ENCODE results near the gene NXN. TPM values are rescaled to one million over a fixed set of nuclear protein-coding genes. Genes with fewer than 3 reads are reported as not detected.

Gene NXN
- polyA plus RNA-seq, 4 donors, result 2.2 to 12.5 (median 7.1) TPM

DNA sequence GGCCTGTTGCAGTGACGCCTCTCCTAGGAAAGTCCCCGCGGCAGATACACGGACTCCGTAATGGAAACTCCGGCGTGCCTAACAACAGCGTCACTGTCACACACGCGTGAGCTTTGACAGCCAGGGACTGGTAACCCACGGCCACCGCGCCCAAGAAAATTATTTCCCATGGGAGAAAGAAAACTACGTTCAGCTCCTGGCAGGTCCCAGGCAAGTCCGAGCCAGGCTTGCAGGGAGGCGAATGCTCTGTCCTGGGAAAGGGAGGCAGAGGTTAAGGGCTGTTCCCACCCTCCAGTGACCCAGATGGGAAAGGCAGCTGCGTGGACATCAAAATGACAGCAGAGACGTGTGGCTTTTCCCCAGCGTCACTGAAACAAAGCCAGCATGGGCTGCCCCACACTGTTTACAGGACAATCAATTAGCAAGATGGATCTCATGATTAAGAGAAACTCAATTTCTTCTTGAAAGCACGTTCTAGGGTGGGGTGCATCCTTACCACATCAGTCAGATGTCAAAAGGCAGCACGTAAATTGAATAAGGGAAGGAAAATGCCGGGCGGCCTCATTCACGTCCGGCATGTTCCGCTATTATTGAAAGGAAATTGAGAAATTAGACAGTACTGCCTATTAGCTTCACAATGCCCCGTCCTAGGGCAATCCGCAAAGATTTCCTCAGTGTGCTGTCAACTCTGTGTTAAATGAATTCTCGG is 82.5 kb downstream of the NXN start:
- H3K36me3 ChIP-seq (ENCODE audit: control insufficient read depth in 3 of 3, insufficient read depth in 2 of 3, low read depth in 1 of 3, low read length in 3 of 3), result no peaks in the 10 kb centered on the region
- 53 to 80% (median 66%) methylated on average over 29 of the region's 29 CpGs for WGBS, 3 donors
- H3K27ac ChIP-seq (ENCODE audit: low read depth in 1 of 3, low read length in 2 of 3), result peak overlapping the region in 2 of 3 donors; percentile 46 to 80
- peaks cover 0 to 2% (median 0%) of the 10 kb centered on the region in 3 donors for H3K27me3 ChIP-seq (ENCODE audit: control insufficient read depth in 3 of 3, insufficient read depth in 3 of 3, low read length in 3 of 3)
- H3K9me3 ChIP-seq (ENCODE audit: control insufficient read depth in 2 of 2, insufficient read depth in 1 of 2, low read depth in 1 of 2, low read length in 1 of 2), result no peaks in the 10 kb centered on the region
- FAIRE-seq, result no peak
- H3K4me3 ChIP-seq (ENCODE audit: low read depth in 1 of 3, low read length in 3 of 3), result no peak overlapping the region
- DNase-seq, result peak in 1 of 2 donors; percentile 30
- peaks cover 0 to 6% (median 0%) of the 10 kb centered on the region in 3 donors for H3K4me1 ChIP-seq (ENCODE audit: control insufficient read depth in 3 of 3, insufficient read depth in 2 of 3, low read depth in 1 of 3, low read length in 2 of 3)

- Histone ChIP-seq H3K36me3 (ENCODE audit: control insufficient read depth in 3 of 3, insufficient read depth in 2 of 3, low read depth in 1 of 3, low read length in 3 of 3) (no peaks in the 10 kb centered on the region), H3K9me3 (ENCODE audit: control insufficient read depth in 2 of 2, insufficient read depth in 1 of 2, low read depth in 1 of 2, low read length in 1 of 2) (no peaks in the 10 kb centered on the region), H3K4me3 (ENCODE audit: low read depth in 1 of 3, low read length in 3 of 3) (no peak overlapping the region), H3K4me1 (ENCODE audit: control insufficient read depth in 3 of 3, insufficient read depth in 2 of 3, low read depth in 1 of 3, low read length in 2 of 3) (peaks cover 0 to 6% (median 0%) of the 10 kb centered on the region in 3 donors), H3K27ac (ENCODE audit: low read depth in 1 of 3, low read length in 2 of 3) (peak overlapping the region in 2 of 3 donors; percentile 46 to 80), H3K27me3 (ENCODE audit: control insufficient read depth in 3 of 3, insufficient read depth in 3 of 3, low read length in 3 of 3) (peaks cover 0 to 2% (median 0%) of the 10 kb centered on the region in 3 donors)
- DNase-seq (no peak), FAIRE-seq (no peak)
- 61 to 80% (median 73%) methylated on average over 14 of the region's 14 CpGs for WGBS, 3 donors
These were observed 83.1 kb downstream of the NXN start for GRCh38 chr17:896454-896853.

- DNase-seq (no peak), FAIRE-seq (no peak)
- no peaks in the 10 kb centered on the region for H3K36me3 ChIP-seq (ENCODE audit: control insufficient read depth in 3 of 3, insufficient read depth in 2 of 3, low read depth in 1 of 3, low read length in 3 of 3)
- H3K27ac ChIP-seq (ENCODE audit: low read depth in 1 of 3, low read length in 2 of 3), result no peak overlapping the region
- peaks cover 0 to 6% (median 0%) of the 10 kb centered on the region in 3 donors for H3K4me1 ChIP-seq (ENCODE audit: control insufficient read depth in 3 of 3, insufficient read depth in 2 of 3, low read depth in 1 of 3, low read length in 2 of 3)
- H3K4me3 ChIP-seq (ENCODE audit: low read depth in 1 of 3, low read length in 3 of 3), result no peak overlapping the region
- no peaks in the 10 kb centered on the region for H3K27me3 ChIP-seq (ENCODE audit: control insufficient read depth in 3 of 3, insufficient read depth in 3 of 3, low read length in 3 of 3)
- 75 to 84% (median 76%) methylated on average over 8 of the region's 8 CpGs for WGBS, 3 donors
- no peaks in the 10 kb centered on the region for H3K9me3 ChIP-seq (ENCODE audit: control insufficient read depth in 2 of 2, insufficient read depth in 1 of 2, low read depth in 1 of 2, low read length in 1 of 2)
These were observed 86.6 kb downstream of the NXN start for GRCh38 chr17:892958-893357.

DNA sequence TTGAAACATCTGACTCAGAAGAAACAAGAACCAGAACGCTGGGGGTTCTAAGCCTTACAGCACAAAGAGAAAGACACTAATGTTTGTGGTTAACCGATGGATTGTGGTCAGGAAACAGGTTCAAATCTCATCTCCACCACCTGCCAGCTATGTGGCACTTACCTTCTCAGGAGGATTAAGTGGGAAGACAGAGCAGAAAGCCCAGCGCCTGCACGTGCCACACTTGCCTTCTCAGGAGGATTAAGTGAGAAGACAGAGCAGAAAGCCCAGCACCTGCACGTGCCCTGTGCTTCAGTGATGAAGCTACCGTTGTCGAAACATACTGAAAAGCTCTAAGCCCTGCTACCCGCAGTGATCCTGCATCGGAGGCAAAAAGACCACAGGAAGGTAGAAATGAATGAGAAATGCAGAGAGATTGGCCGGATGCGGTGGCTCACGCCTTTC is 90.6 kb downstream of the NXN start:
- DNase-seq, result no peak
- FAIRE-seq, result no peak
- no peak overlapping the region for H3K4me3 ChIP-seq (ENCODE audit: low read depth in 1 of 3, low read length in 3 of 3)
- 67 to 75% (median 69%) methylated on average over 12 of the region's 12 CpGs for WGBS, 3 donors
- peaks cover 0 to 2% (median 0%) of the 10 kb centered on the region in 3 donors for H3K36me3 ChIP-seq (ENCODE audit: control insufficient read depth in 3 of 3, insufficient read depth in 2 of 3, low read depth in 1 of 3, low read length in 3 of 3)
- H3K27me3 ChIP-seq (ENCODE audit: control insufficient read depth in 3 of 3, insufficient read depth in 3 of 3, low read length in 3 of 3), result no peaks in the 10 kb centered on the region
- no peaks in the 10 kb centered on the region for H3K9me3 ChIP-seq (ENCODE audit: control insufficient read depth in 2 of 2, insufficient read depth in 1 of 2, low read depth in 1 of 2, low read length in 1 of 2)
- no peak overlapping the region for H3K27ac ChIP-seq (ENCODE audit: low read depth in 1 of 3, low read length in 2 of 3)
- peaks cover 0 to 3% (median 0%) of the 10 kb centered on the region in 3 donors for H3K4me1 ChIP-seq (ENCODE audit: control insufficient read depth in 3 of 3, insufficient read depth in 2 of 3, low read depth in 1 of 3, low read length in 2 of 3)

GRCh38 chr17:887551-888209 is 91.9 kb downstream of the NXN start:
- H3K27ac ChIP-seq (ENCODE audit: low read depth in 1 of 3, low read length in 2 of 3), result peak overlapping the region in 2 of 3 donors; percentile 71
- no peaks in the 10 kb centered on the region for H3K9me3 ChIP-seq (ENCODE audit: control insufficient read depth in 2 of 2, insufficient read depth in 1 of 2, low read depth in 1 of 2, low read length in 1 of 2)
- no peak for FAIRE-seq
- WGBS, 3 donors, result 62 to 76% (median 76%) methylated on average over 21 of the region's 21 CpGs
- H3K36me3 ChIP-seq (ENCODE audit: control insufficient read depth in 3 of 3, insufficient read depth in 2 of 3, low read depth in 1 of 3, low read length in 3 of 3), result peaks cover 0 to 2% (median 0%) of the 10 kb centered on the region in 3 donors
- peaks cover 0 to 3% (median 0%) of the 10 kb centered on the region in 3 donors for H3K4me1 ChIP-seq (ENCODE audit: control insufficient read depth in 3 of 3, insufficient read depth in 2 of 3, low read depth in 1 of 3, low read length in 2 of 3)
- no peak for DNase-seq
- H3K4me3 ChIP-seq (ENCODE audit: low read depth in 1 of 3, low read length in 3 of 3), result no peak overlapping the region
- H3K27me3 ChIP-seq (ENCODE audit: control insufficient read depth in 3 of 3, insufficient read depth in 3 of 3, low read length in 3 of 3), result no peaks in the 10 kb centered on the region

DNA sequence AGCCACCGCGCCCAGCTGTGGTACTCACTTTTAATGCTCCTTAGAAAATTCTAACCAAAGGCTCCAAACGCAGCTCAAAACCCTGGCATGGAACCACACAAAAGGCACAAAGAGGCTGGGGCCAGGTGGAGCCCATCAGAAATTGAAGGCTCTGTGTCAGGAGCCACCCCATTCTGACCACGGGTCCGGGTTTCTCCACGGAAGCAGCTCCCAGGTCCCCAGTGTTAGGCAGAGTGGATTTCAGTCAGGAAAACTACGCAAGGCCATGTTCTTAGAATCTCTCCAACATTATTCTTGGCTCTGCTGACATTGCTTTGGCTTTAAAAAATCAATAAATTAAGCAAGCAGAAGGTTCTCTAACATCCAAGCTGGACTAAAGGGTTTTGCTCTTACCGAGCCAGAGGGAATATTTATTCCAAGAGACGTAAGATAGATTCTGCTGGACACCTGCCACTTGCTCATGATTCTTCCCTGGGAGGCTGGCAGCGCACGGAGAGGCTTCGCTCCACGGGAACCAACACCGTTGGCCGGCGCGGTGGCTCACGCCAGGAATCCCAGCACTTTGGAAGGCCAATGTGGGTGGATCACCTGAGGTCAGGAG is 93.5 kb downstream of the NXN start:
- Histone ChIP-seq H3K27ac (ENCODE audit: low read depth in 1 of 3, low read length in 2 of 3) (peak overlapping the region in 1 of 3 donors; percentile 53), H3K36me3 (ENCODE audit: control insufficient read depth in 3 of 3, insufficient read depth in 2 of 3, low read depth in 1 of 3, low read length in 3 of 3) (peaks cover 0 to 2% (median 0%) of the 10 kb centered on the region in 3 donors), H3K27me3 (ENCODE audit: control insufficient read depth in 3 of 3, insufficient read depth in 3 of 3, low read length in 3 of 3) (no peaks in the 10 kb centered on the region), H3K4me3 (ENCODE audit: low read depth in 1 of 3, low read length in 3 of 3) (no peak overlapping the region), H3K9me3 (ENCODE audit: control insufficient read depth in 2 of 2, insufficient read depth in 1 of 2, low read depth in 1 of 2, low read length in 1 of 2) (no peaks in the 10 kb centered on the region), H3K4me1 (ENCODE audit: control insufficient read depth in 3 of 3, insufficient read depth in 2 of 3, low read depth in 1 of 3, low read length in 2 of 3) (peaks cover 0 to 3% (median 0%) of the 10 kb centered on the region in 3 donors)
- DNase-seq (no peak), FAIRE-seq (no peak)
- WGBS, 3 donors, result 71 to 89% (median 84%) methylated on average over 18 of the region's 18 CpGs

- no peak for FAIRE-seq
- WGBS, 3 donors, result 73 to 85% (median 77%) methylated on average over 12 of the region's 12 CpGs
These were observed 96.0 kb downstream of the NXN start for GRCh38 chr17:883586-883962.

GRCh38 chr17:882827-883585 is 96.6 kb downstream of the NXN start:
- DNase-seq, result peak in 1 of 2 donors; percentile 27
- WGBS, 3 donors, result 58 to 76% (median 66%) methylated on average over 14 of the region's 14 CpGs
- Histone ChIP-seq H3K27ac (ENCODE audit: low read depth in 1 of 3, low read length in 2 of 3) (peak overlapping the region in 2 of 3 donors; percentile 65 to 69), H3K9me3 (ENCODE audit: control insufficient read depth in 2 of 2, insufficient read depth in 1 of 2, low read depth in 1 of 2, low read length in 1 of 2) (no peaks in the 10 kb centered on the region), H3K36me3 (ENCODE audit: control insufficient read depth in 3 of 3, insufficient read depth in 2 of 3, low read depth in 1 of 3, low read length in 3 of 3) (peaks cover 0 to 2% (median 0%) of the 10 kb centered on the region in 3 donors), H3K4me3 (ENCODE audit: low read depth in 1 of 3, low read length in 3 of 3) (no peak overlapping the region), H3K4me1 (ENCODE audit: control insufficient read depth in 3 of 3, insufficient read depth in 2 of 3, low read depth in 1 of 3, low read length in 2 of 3) (peaks cover 0 to 6% (median 2%) of the 10 kb centered on the region in 3 donors), H3K27me3 (ENCODE audit: control insufficient read depth in 3 of 3, insufficient read depth in 3 of 3, low read length in 3 of 3) (no peaks in the 10 kb centered on the region)
- no peak for FAIRE-seq

More at GRCh38 chr17:883586-883962, 96.0 kb downstream of the NXN start:
- Histone ChIP-seq H3K27me3 (ENCODE audit: control insufficient read depth in 3 of 3, insufficient read depth in 3 of 3, low read length in 3 of 3) (no peaks in the 10 kb centered on the region), H3K27ac (ENCODE audit: low read depth in 1 of 3, low read length in 2 of 3) (peak overlapping the region in 2 of 3 donors; percentile 65 to 69), H3K4me1 (ENCODE audit: control insufficient read depth in 3 of 3, insufficient read depth in 2 of 3, low read depth in 1 of 3, low read length in 2 of 3) (peaks cover 0 to 6% (median 2%) of the 10 kb centered on the region in 3 donors), H3K36me3 (ENCODE audit: control insufficient read depth in 3 of 3, insufficient read depth in 2 of 3, low read depth in 1 of 3, low read length in 3 of 3) (peaks cover 0 to 2% (median 0%) of the 10 kb centered on the region in 3 donors), H3K9me3 (ENCODE audit: control insufficient read depth in 2 of 2, insufficient read depth in 1 of 2, low read depth in 1 of 2, low read length in 1 of 2) (no peaks in the 10 kb centered on the region), H3K4me3 (ENCODE audit: low read depth in 1 of 3, low read length in 3 of 3) (no peak overlapping the region)
- no peak for DNase-seq
